OCI-LY3 (cell line): ENCODE results near the gene AKAP17A.

ENCODE experiments used
- H2AFZ ChIP-seq: fragments of 200-600, 300-600 bp; shearing (Covaris generic); 2 replicates; pipeline ENCODE4 v1.6.0; 2014; ENCODE audit warnings: antibody characterized with exemption, low read depth, low read length
- H3K27ac ChIP-seq: fragments of 200-600, 300-600 bp; sonication (generic); 2 replicates; pipeline ENCODE4 v1.5.1; 2014; ENCODE audit warnings: mild to moderate bottlenecking, low read length, moderate library complexity, mixed read lengths
- H3K27me3 ChIP-seq: fragments of 200-600, 300-600 bp; sonication (generic); 2 replicates; pipeline ENCODE4 v1.6.1; 2014; ENCODE audit warnings: low read depth, low read length, mixed read lengths
- H3K36me3 ChIP-seq: fragments of 200-600, 300-600 bp; sonication (generic); replicated peaks from 2 replicates; pipeline ENCODE3; 2014; ENCODE audit warnings: low read depth, low read length, mixed read lengths
- H3K4me1 ChIP-seq: fragments of 300-600, 200-600 bp; sonication (generic); 2 replicates; pipeline ENCODE4 v1.6.1; 2014; ENCODE audit warnings: low read length, mixed read lengths
- H3K4me2 ChIP-seq: fragments of 200-600, 300-600 bp; sonication (generic); 2 replicates; pipeline ENCODE4 v1.6.1; 2014; ENCODE audit warnings: low read length, mixed read lengths
- H3K4me3 ChIP-seq: fragments of 300-600, 200-600 bp; sonication (generic); 2 replicates; pipeline ENCODE4 v1.5.1; 2014; ENCODE audit warnings: antibody characterized with exemption, mild to moderate bottlenecking, low read length, moderate library complexity
- H3K79me2 ChIP-seq: fragments of 300-600, 200-600 bp; shearing (Covaris generic); 2 replicates; pipeline ENCODE4 v1.6.1; 2014; ENCODE audit warnings: mild to moderate bottlenecking, low read length, mixed read lengths
- H3K9ac ChIP-seq: fragments of 300-600, 200-600 bp; shearing (Covaris generic); 2 replicates; pipeline ENCODE4 v1.6.0; 2014; ENCODE audit warnings: mild to moderate bottlenecking, low read length, moderate library complexity
- H3K9me3 ChIP-seq: fragments of 200-600, 300-600 bp; shearing (Covaris generic); 2 replicates; pipeline ENCODE4 v1.6.1; 2014; ENCODE audit warnings: low read length, mixed read lengths; ENCODE audit not compliant: insufficient read depth
- H4K20me1 ChIP-seq: fragments of 200-600, 300-600 bp; sonication (generic); 2 replicates; pipeline ENCODE4 v1.6.1; 2016; ENCODE audit warnings: low read length, mixed read lengths; ENCODE audit not compliant: insufficient read depth
- EZH2phosphoT487 ChIP-seq: fragments of 200-600 bp; shearing (Covaris generic); IDR thresholded peaks from 2 replicates; pipeline ENCODE4 v1.6.1; 2018; ENCODE audit warnings: antibody characterized with exemption, mixed run types, low read depth
- TF ChIP-seq, protein P1 (sequence below): fragments of 200-600, 300-600 bp; sonication (generic); IDR thresholded peaks from 2 replicates; pipeline ENCODE4 v1.5.1; 2014; ENCODE audit warnings: antibody characterized with exemption, low read length, low read depth

AKAP17A gene

GRCh38 chrX:1546691-1547251, 44.6 kb upstream of the AKAP17A start:
- Histone ChIP-seq H3K9ac (no peak overlapping the region), H2AFZ (no peak overlapping the region), H4K20me1 (no peaks in the 10 kb centered on the region), H3K27ac (no peak overlapping the region), H3K36me3 (peaks cover 3% of the 10 kb centered on the region), H3K79me2 (no peaks in the 10 kb centered on the region), H3K9me3 (no peaks in the 10 kb centered on the region), H3K4me3 (no peak overlapping the region), H3K27me3 (peaks cover 10% of the 10 kb centered on the region; the same call in 1 of the 2 replicates), H3K4me2 (no peak overlapping the region), H3K4me1 (peaks cover 19% of the 10 kb centered on the region)
- no peak for TF ChIP-seq EZH2phosphoT487
- TF ChIP-seq, protein P1, sequence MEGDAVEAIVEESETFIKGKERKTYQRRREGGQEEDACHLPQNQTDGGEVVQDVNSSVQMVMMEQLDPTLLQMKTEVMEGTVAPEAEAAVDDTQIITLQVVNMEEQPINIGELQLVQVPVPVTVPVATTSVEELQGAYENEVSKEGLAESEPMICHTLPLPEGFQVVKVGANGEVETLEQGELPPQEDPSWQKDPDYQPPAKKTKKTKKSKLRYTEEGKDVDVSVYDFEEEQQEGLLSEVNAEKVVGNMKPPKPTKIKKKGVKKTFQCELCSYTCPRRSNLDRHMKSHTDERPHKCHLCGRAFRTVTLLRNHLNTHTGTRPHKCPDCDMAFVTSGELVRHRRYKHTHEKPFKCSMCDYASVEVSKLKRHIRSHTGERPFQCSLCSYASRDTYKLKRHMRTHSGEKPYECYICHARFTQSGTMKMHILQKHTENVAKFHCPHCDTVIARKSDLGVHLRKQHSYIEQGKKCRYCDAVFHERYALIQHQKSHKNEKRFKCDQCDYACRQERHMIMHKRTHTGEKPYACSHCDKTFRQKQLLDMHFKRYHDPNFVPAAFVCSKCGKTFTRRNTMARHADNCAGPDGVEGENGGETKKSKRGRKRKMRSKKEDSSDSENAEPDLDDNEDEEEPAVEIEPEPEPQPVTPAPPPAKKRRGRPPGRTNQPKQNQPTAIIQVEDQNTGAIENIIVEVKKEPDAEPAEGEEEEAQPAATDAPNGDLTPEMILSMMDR: no peak

DNA sequence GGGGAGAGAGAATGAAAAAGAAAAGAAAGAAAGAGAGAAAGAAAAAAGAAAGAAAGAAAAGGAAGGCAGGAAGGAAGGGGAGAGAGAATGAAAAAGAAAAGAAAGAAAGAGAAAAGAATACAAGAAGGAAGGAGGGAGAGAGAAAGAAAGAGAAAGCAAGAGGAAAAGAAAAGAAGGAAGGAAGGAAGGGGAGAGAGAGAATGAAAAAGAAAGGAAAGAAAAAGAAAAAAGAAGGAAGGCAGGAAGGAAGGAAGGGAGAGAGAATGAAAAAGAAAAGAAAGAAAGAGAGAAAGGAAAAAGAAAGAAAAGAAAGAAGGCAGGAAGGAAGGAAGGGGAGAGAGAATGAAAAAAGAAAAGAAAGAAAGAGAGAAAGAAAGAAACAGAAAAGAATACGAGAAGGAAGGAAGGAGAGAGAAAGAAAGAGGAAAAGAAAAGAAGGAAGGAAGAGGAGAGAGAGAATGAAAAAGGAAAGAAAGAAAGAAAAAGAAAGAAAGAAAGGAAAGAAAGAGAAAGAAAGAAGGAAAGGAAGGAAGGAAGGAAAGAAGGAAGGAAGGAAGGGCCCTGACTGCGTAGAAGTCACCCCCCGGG, 39.4 kb upstream of the AKAP17A start:
- Histone ChIP-seq H3K79me2 (no peaks in the 10 kb centered on the region), H3K36me3 (no peaks in the 10 kb centered on the region), H4K20me1 (no peaks in the 10 kb centered on the region), H3K4me1 (peaks cover 22% of the 10 kb centered on the region), H3K9ac (no peak overlapping the region), H3K4me2 (no peak overlapping the region), H3K4me3 (no peak overlapping the region), H2AFZ (no peak overlapping the region), H3K9me3 (peaks cover 5% of the 10 kb centered on the region; the same call in 1 of the 2 replicates), H3K27ac (no peak overlapping the region), H3K27me3 (peaks cover 21% of the 10 kb centered on the region)
- no peak for TF ChIP-seq EZH2phosphoT487
- TF ChIP-seq, protein P1: no peak

GRCh38 chrX:1554469-1555210, 36.8 kb upstream of the AKAP17A start:
- Histone ChIP-seq H3K27ac (no peak overlapping the region), H3K4me2 (peak overlapping the region; percentile 20)

More at GRCh38 chrX:1554469-1555210, 36.8 kb upstream of the AKAP17A start:
- Histone ChIP-seq H3K36me3 (no peaks in the 10 kb centered on the region), H3K4me3 (no peak overlapping the region), H3K79me2 (no peaks in the 10 kb centered on the region), H3K9me3 (peaks cover 5% of the 10 kb centered on the region; the same call in 1 of the 2 replicates), H3K27me3 (peaks cover 21% of the 10 kb centered on the region), H3K9ac (no peak overlapping the region), H3K4me1 (peaks cover 22% of the 10 kb centered on the region), H4K20me1 (no peaks in the 10 kb centered on the region), H2AFZ (peak overlapping the region; percentile 66)
- TF ChIP-seq, protein P1: no peak
- TF ChIP-seq EZH2phosphoT487: no peak
